Measurements from ENCODE around the gene SPNS3.

GRCh38 chr17:4508207-4508606 is 74.5 kb downstream of the SPNS3 start:
- no peak for TF ChIP-seq CTCF (IDR thresholded peaks at IDR 0.05)
- no peak for TF ChIP-seq POLR2A (IDR thresholded peaks at IDR 0.05)

Data from lower leg skin (tissue), 3 donors.